ENCODE measurements around the gene TANGO2. TPM values are rescaled to one million over a fixed set of nuclear protein-coding genes. Genes with fewer than 3 reads are reported as not detected.

TANGO2 gene
- total and polyA plus RNA-seq, 10 donors = 18.7 to 72.2 (median 55.1) TPM

DNA sequence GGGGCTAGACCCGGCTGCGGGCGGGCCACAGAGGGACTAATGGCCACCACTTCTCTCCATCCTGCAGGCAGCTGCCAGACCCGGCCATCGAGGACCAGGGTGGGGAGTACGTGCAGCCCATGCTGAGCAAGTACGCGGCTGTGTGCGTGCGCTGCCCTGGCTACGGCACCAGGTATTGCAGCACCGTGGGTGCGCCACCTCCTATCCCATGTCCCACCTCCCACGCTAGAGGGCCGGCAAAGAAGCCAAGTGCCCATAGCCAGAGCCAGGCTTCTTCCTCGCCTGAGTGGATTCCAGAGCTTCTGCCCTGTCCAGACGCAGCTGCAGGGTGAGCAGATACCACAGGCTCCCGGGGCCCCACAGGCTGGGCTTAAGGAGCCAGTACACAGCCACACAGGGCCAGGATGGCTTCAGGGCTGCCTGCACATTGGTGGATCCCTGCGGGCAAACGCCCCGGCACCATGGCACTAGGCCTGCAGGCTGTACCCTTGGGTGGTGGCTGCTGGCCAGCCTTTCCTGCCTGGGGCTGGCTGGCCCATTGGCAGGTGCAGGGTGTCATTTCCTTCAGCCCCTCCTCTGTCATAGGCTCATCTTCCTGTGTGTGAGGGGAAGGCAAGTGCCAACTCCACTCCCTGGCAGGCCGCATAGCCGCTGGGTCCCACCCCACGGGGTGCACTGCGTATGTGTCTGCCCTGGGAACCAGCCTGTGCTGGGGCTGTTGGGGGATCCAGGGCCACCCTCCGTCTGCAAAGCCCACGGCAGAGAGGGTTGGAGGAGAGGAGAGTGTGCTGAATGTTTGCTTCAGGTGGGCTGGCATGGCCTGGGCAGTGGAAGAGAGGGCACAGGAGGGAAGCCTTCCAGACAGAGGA, 42.6 kb downstream of the TANGO2 start:
- intact Hi-C loops (cut with DNase I; ENCODE audit: low total_unique reads) = no loop called here
- TF ChIP-seq POLR2A (IDR thresholded peaks at IDR 0.05) (no peak), POLR2AphosphoS5 (IDR thresholded peaks at IDR 0.05) (peak in 2 of 3 donors; percentile 30 to 60)

DNA sequence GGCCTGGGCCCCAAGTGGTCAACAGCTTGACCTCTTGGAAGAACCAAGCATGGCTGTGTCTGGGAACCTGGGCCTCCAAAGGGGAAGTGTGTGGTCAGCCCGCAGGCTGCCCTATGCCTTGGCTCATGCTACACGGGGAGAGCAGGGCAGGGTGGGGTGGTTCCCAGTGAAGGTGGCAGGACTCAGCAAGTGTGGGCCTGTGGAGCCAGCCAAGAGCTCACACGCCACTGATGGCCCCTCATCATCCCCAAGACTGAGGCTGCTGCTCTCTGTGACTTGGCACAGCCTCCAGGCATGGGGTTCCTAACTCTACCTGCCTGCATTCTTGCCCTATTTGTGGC, 43.2 kb downstream of the TANGO2 start:
- Histone ChIP-seq H3K9me3 (no peaks in the 10 kb centered on the region), H3K4me1 (peaks cover 0 to 33% (median 2%) of the 10 kb centered on the region in 6 donors), H3K27me3 (replicated peaks in 1 of 7) (no peaks in the 10 kb centered on the region), H3K27ac (peak overlapping the region in 2 of 8 donors; percentile 26 to 35), H3K36me3 (peaks cover 0 to 74% (median 38%) of the 10 kb centered on the region in 6 donors), H3K4me3 (no peak overlapping the region)
- no peak for DNase-seq
- intact Hi-C loops (cut with DNase I; ENCODE audit: low total_unique reads) = no loop called here
- TF ChIP-seq POLR2A (IDR thresholded peaks at IDR 0.05) (no peak), POLR2AphosphoS5 (IDR thresholded peaks at IDR 0.05) (no peak)
- TF ChIP-seq, protein P1, sequence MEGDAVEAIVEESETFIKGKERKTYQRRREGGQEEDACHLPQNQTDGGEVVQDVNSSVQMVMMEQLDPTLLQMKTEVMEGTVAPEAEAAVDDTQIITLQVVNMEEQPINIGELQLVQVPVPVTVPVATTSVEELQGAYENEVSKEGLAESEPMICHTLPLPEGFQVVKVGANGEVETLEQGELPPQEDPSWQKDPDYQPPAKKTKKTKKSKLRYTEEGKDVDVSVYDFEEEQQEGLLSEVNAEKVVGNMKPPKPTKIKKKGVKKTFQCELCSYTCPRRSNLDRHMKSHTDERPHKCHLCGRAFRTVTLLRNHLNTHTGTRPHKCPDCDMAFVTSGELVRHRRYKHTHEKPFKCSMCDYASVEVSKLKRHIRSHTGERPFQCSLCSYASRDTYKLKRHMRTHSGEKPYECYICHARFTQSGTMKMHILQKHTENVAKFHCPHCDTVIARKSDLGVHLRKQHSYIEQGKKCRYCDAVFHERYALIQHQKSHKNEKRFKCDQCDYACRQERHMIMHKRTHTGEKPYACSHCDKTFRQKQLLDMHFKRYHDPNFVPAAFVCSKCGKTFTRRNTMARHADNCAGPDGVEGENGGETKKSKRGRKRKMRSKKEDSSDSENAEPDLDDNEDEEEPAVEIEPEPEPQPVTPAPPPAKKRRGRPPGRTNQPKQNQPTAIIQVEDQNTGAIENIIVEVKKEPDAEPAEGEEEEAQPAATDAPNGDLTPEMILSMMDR (IDR thresholded peaks at IDR 0.05 in 8 of 11, conservative IDR thresholded peaks at IDR 0.05 in 3 of 11) = no peak
- WGBS, 5 donors = 59 to 92% (median 81%) methylated on average over 2 to 3 of the region's 3 CpGs

More for the DNA sequence above, 42.6 kb downstream of the TANGO2 start:
- no peak for DNase-seq
- peaks cover 0 to 80% (median 40%) of the 10 kb centered on the region in 6 donors for H3K36me3 ChIP-seq
- H3K27me3 ChIP-seq (replicated peaks in 1 of 7) = no peaks in the 10 kb centered on the region
- H3K27ac ChIP-seq = peak overlapping the region in 2 of 8 donors; percentile 26 to 35
- no peak overlapping the region for H3K4me3 ChIP-seq
- whole genome bisulfite sequencing, 5 donors = 87 to 92% (median 89%) methylated on average over 16 to 27 of the region's 27 CpGs
- no peaks in the 10 kb centered on the region for H3K9me3 ChIP-seq
- H3K4me1 ChIP-seq = peaks cover 0 to 33% (median 2%) of the 10 kb centered on the region in 6 donors

DNA sequence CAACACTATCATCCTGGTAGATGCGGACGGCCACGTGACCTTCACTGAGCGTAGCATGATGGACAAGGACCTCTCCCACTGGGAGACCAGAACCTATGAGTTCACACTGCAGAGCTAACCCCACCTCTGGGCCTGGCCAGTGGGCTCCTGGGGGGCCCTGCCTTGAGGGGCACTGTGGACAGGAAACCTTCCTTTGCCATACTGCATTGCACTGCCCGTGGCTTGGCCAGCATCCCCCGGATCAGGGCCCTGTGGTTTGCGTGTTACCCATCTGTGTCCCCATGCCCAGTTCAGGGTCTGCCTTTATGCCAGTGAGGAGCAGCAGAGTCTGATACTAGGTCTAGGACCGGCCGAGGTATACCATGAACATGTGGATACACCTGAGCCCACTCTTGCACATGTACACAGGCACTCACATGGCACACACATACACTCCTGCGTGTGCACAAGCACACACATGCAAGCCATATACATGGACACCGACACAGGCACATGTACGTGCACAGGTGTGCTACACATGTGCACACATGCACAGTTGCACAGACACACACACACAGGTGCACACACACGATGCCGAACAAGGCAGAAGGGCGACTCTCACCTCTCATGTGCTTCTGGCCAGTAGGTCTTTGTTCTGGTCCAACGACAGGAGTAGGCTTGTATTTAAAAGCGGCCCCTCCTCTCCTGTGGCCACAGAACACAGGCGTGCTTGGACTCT, 43.8 kb downstream of the TANGO2 start:
- TF ChIP-seq POLR2AphosphoS5 (IDR thresholded peaks at IDR 0.05) (peak in 1 of 3 donors; percentile 18), POLR2A (IDR thresholded peaks at IDR 0.05) (no peak)
- TF ChIP-seq, protein P1 (IDR thresholded peaks at IDR 0.05 in 8 of 11, conservative IDR thresholded peaks at IDR 0.05 in 3 of 11) = no peak
- WGBS, 5 donors = 88 to 95% (median 92%) methylated on average over 13 to 18 of the region's 18 CpGs
- no peak overlapping the region for H3K27ac ChIP-seq
- no peak for DNase-seq
- no peaks in the 10 kb centered on the region for H3K9me3 ChIP-seq
- peaks cover 0 to 33% (median 2%) of the 10 kb centered on the region in 6 donors for H3K4me1 ChIP-seq
- H3K4me3 ChIP-seq = no peak overlapping the region
- H3K36me3 ChIP-seq = peaks cover 0 to 71% (median 38%) of the 10 kb centered on the region in 6 donors
- H3K27me3 ChIP-seq (replicated peaks in 1 of 7) = no peaks in the 10 kb centered on the region
- intact Hi-C loops (cut with DNase I; ENCODE audit: low total_unique reads) = no loop called here

DNA sequence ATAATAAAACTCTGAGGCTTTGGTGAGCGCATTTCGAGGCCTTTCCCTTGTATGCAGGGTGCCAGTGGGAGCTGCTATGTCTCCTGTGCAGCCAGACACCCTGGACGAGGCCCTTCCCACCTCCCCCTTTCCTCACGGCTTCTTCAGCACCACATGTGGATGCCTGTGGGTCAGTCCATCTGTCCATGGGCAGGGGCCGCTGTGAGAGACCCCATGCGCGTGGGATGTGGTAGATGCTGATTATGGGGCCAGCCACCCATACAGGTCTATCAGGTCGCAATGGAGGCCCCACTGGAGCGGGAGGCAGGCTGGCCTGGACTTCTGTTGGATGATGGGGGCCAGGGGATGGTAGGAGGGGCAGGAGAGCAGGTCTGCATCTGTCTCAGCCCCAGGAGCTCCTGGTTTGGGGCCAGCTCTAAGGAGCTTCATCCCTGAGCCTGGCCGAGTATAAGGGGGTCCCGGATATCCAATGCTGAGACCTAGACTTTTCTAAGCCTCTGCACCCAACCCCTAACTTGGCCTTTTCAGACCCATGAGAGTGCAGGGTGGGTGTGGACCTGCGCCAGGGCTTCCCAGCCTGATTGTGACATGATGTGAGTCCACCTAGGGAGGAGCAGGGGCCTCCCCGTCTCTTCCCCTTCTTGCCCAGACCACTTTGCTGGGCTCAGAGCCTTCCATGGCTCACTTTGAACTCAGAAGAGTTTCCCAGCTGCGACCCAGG, 45.1 kb downstream of the TANGO2 start:
- TF ChIP-seq, protein P1 (IDR thresholded peaks at IDR 0.05 in 8 of 11, conservative IDR thresholded peaks at IDR 0.05 in 3 of 11) = no peak
- no peak for TF ChIP-seq POLR2A (IDR thresholded peaks at IDR 0.05)
- TF ChIP-seq POLR2AphosphoS5 (IDR thresholded peaks at IDR 0.05) = no peak
- intact Hi-C loops (cut with DNase I; ENCODE audit: low total_unique reads) = no loop called here
- no peak for DNase-seq
- Histone ChIP-seq H3K27me3 (replicated peaks in 1 of 7) (no peaks in the 10 kb centered on the region), H3K9me3 (no peaks in the 10 kb centered on the region), H3K36me3 (peaks cover 0 to 58% (median 34%) of the 10 kb centered on the region in 6 donors), H3K4me3 (no peak overlapping the region), H3K27ac (no peak overlapping the region), H3K4me1 (peaks cover 0 to 26% (median 2%) of the 10 kb centered on the region in 6 donors)
- WGBS, 5 donors = 88 to 94% (median 94%) methylated on average over 9 to 14 of the region's 14 CpGs
